DOHH2 (cell line): ENCODE measurements around the gene FPR3.

Experiments
- H3F3A ChIP-seq: fragments of 200-600 bp; sonication (generic), shearing (Covaris generic); 2 replicates; pipeline ENCODE4 v1.6.0; 2016; ENCODE audit warnings: antibody characterized with exemption, mild to moderate bottlenecking; ENCODE audit not compliant: control insufficient read depth, insufficient read depth
- H3K27ac ChIP-seq: fragments of 200-600 bp; sonication (generic); 2 replicates; pipeline ENCODE4 v1.5.1; 2014; ENCODE audit warnings: low read depth, mild to moderate bottlenecking, low read length, moderate library complexity
- H3K27me3 ChIP-seq: fragments of 200-600 bp; sonication (generic); 2 replicates; pipeline ENCODE4 v1.6.1; 2014; ENCODE audit warnings: mild to moderate bottlenecking, low read length, mixed read lengths; ENCODE audit not compliant: control insufficient read depth
- H3K36me3 ChIP-seq: fragments of 200-600 bp; sonication (generic); 2 replicates; pipeline ENCODE4 v1.6.1; 2014; ENCODE audit warnings: mild to moderate bottlenecking, low read length, moderate library complexity, mixed read lengths; ENCODE audit not compliant: control insufficient read depth
- H3K4me1 ChIP-seq: fragments of 200-600 bp; sonication (generic); 2 replicates; pipeline ENCODE4 v1.6.1; 2014; ENCODE audit warnings: mild to moderate bottlenecking, low read length, mixed read lengths; ENCODE audit not compliant: control insufficient read depth
- H3K4me2 ChIP-seq: fragments of 200-600 bp; sonication (generic); 2 replicates; pipeline ENCODE4 v1.6.0; 2014; ENCODE audit warnings: mild to moderate bottlenecking, low read length, moderate library complexity
- H3K4me3 ChIP-seq: fragments of 200-600 bp; sonication (generic); 2 replicates; pipeline ENCODE4 v1.5.1; 2014; ENCODE audit warnings: mild to moderate bottlenecking, low read length, mixed read lengths
- H3K79me2 ChIP-seq: fragments of 200-600 bp; sonication (generic); 2 replicates; pipeline ENCODE4 v1.6.1; 2014; ENCODE audit warnings: mild to moderate bottlenecking, low read length, mixed read lengths; ENCODE audit not compliant: control insufficient read depth
- H3K9me2 ChIP-seq: fragments of 200-600 bp; sonication (generic); replicated peaks from 2 replicates; pipeline ENCODE4 v1.6.1; 2014; ENCODE audit warnings: mild to moderate bottlenecking, low read length, mixed read lengths; ENCODE audit not compliant: control insufficient read depth
- H3K9me3 ChIP-seq: fragments of 200-600 bp; sonication (generic); 2 replicates; pipeline ENCODE4 v1.6.1; 2014; ENCODE audit warnings: antibody characterized with exemption, low read length, mixed read lengths; ENCODE audit not compliant: control insufficient read depth, insufficient read depth
- H4K20me1 ChIP-seq: fragments of 200-600 bp; sonication (generic); 2 replicates; pipeline ENCODE4 v1.6.0; 2014; ENCODE audit warnings: low read depth, mild to moderate bottlenecking, antibody characterized with exemption, low read length, moderate library complexity; ENCODE audit not compliant: control insufficient read depth, insufficient read depth
- EZH2phosphoT487 ChIP-seq: fragments of 200-600 bp; sonication (generic); IDR thresholded peaks from 2 replicates; pipeline ENCODE4 v1.6.1; 2017; ENCODE audit warnings: borderline replicate concordance, mild to moderate bottlenecking, antibody characterized with exemption, low read length, moderate library complexity, mixed read lengths
- TF ChIP-seq, protein P1 (sequence below): fragments of 200-600 bp; sonication (generic); IDR thresholded peaks from one replicate; pipeline ENCODE4 v1.5.1; 2014; ENCODE audit warnings: antibody characterized with exemption, mild to moderate bottlenecking, low read depth, low read length; ENCODE audit not compliant: poor library complexity, severe bottlenecking

Gene FPR3

GRCh38 chr19:51821456-51821855, 26.5 kb downstream of the FPR3 start:
- H3K79me2 ChIP-seq, result no peaks in the 10 kb centered on the region
- H3K36me3 ChIP-seq, result no peaks in the 10 kb centered on the region
- H3F3A ChIP-seq, result no peaks in the 10 kb centered on the region
- H3K4me2 ChIP-seq, result no peak overlapping the region
- H3K9me2 ChIP-seq, result no peaks in the 10 kb centered on the region
- no peak overlapping the region for H3K27ac ChIP-seq
- no peak overlapping the region for H3K4me3 ChIP-seq
- H3K4me1 ChIP-seq, result no peaks in the 10 kb centered on the region
- no peaks in the 10 kb centered on the region for H4K20me1 ChIP-seq
- no peaks in the 10 kb centered on the region for H3K27me3 ChIP-seq
- peaks cover 17% of the 10 kb centered on the region; the same call in 1 of the 2 replicates for H3K9me3 ChIP-seq
- TF ChIP-seq, protein P1, sequence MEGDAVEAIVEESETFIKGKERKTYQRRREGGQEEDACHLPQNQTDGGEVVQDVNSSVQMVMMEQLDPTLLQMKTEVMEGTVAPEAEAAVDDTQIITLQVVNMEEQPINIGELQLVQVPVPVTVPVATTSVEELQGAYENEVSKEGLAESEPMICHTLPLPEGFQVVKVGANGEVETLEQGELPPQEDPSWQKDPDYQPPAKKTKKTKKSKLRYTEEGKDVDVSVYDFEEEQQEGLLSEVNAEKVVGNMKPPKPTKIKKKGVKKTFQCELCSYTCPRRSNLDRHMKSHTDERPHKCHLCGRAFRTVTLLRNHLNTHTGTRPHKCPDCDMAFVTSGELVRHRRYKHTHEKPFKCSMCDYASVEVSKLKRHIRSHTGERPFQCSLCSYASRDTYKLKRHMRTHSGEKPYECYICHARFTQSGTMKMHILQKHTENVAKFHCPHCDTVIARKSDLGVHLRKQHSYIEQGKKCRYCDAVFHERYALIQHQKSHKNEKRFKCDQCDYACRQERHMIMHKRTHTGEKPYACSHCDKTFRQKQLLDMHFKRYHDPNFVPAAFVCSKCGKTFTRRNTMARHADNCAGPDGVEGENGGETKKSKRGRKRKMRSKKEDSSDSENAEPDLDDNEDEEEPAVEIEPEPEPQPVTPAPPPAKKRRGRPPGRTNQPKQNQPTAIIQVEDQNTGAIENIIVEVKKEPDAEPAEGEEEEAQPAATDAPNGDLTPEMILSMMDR, result no peak

- Histone ChIP-seq H3K4me2 (no peak overlapping the region), H3K4me1 (no peaks in the 10 kb centered on the region), H3K9me3 (peaks cover 20% of the 10 kb centered on the region; the same call in 1 of the 2 replicates), H3K79me2 (no peaks in the 10 kb centered on the region), H3K27ac (no peak overlapping the region), H3K4me3 (no peak overlapping the region), H3K36me3 (no peaks in the 10 kb centered on the region), H3F3A (no peaks in the 10 kb centered on the region), H3K27me3 (no peaks in the 10 kb centered on the region), H4K20me1 (no peaks in the 10 kb centered on the region), H3K9me2 (no peaks in the 10 kb centered on the region)
- TF ChIP-seq EZH2phosphoT487, result no peak
- TF ChIP-seq, protein P1, result no peak
Measured at GRCh38 chr19:51821921-51822320, 27.0 kb downstream of the FPR3 start.

GRCh38 chr19:51822325-51822724, 27.4 kb downstream of the FPR3 start:
- Histone ChIP-seq H3K4me2 (no peak overlapping the region), H3K9me3 (peaks cover 20% of the 10 kb centered on the region; the same call in 1 of the 2 replicates), H3K27me3 (no peaks in the 10 kb centered on the region), H3K4me3 (no peak overlapping the region), H3K36me3 (no peaks in the 10 kb centered on the region), H3K79me2 (no peaks in the 10 kb centered on the region), H3K9me2 (no peaks in the 10 kb centered on the region), H4K20me1 (no peaks in the 10 kb centered on the region), H3F3A (no peaks in the 10 kb centered on the region), H3K4me1 (no peaks in the 10 kb centered on the region), H3K27ac (no peak overlapping the region)
- TF ChIP-seq, protein P1, result no peak
- TF ChIP-seq EZH2phosphoT487, result no peak

DNA sequence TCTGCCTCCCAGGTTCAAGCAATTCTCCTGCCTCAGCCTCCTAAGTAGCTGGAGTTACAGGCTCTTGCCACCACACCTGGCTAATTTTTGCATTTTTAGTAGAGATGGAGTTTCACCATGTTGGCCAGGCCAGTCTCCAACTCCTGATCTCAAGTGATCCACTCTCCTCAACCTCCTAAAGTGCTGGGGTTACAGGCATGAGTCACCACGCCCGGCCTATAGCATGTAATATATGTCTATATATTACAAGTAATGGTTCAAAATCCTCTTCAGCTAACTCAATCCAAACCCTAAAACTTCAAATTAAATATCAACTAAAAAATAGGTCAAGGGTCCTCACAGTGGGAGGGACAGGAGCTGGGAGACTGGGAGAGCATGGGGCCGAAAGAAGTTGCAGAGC, 28.0 kb downstream of the FPR3 start:
- Histone ChIP-seq H3F3A (no peaks in the 10 kb centered on the region), H3K9me3 (peaks cover 20% of the 10 kb centered on the region; the same call in 1 of the 2 replicates), H3K27ac (no peak overlapping the region), H3K27me3 (no peaks in the 10 kb centered on the region), H3K4me2 (no peak overlapping the region), H3K4me1 (no peaks in the 10 kb centered on the region), H3K4me3 (no peak overlapping the region), H3K79me2 (no peaks in the 10 kb centered on the region), H3K36me3 (no peaks in the 10 kb centered on the region), H3K9me2 (no peaks in the 10 kb centered on the region), H4K20me1 (no peaks in the 10 kb centered on the region)
- no peak for TF ChIP-seq EZH2phosphoT487
- TF ChIP-seq, protein P1, result no peak
